HPDE6-E6E7 (cell line): Measurements from ENCODE around the gene MED15.
"Not testable (repeated sequence)": the region's sequence is repeated elsewhere in the genome, so short reads cannot be mapped to it uniquely, and the experiment has no call there.

Experiments used
- DNase-seq: peaks from one replicate; pipeline ENCODE4 v3.0.0; 2011; ENCODE audit warnings: missing footprints; ENCODE audit errors: extremely low spot score

MED15 gene

DNA sequence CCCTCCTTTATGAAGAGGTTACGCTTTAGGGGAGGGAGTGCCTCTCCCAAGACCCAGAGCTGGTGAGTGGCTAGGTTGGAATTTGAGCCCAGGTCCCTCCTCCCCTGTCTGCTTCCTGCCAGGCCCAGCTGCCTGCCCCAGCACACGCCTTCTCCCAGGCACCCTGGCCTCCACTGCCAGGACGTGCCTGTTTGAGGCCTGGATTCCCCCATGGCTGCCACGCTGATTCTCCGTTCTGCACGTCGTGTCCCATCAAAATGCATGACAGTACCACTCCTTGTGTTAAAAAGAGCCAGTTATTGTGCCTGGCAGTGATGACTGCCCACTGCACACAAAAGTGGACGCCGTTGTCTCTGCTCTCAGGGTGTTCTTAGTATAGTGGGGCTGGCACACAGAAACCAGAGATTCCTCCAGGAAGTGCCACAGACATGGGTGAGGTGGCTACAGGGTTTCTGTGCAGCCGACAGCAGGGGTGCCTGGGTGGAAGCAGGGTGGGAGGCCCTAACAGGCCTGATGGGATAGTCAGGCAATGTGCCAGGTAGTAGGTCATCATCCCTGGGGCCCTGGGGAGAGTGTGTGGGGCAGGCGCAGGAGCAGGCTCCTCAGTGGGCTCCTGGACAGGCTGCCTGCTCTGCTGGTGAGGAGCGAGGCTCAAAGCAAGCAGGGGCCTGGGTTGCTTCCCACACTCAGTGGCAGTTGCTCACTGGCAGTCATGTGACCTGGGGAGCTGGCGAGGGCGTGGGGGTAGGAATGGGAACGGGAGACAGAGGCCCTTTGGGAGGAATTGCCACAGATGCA, 24.2 kb downstream of the MED15 start:
- peak; percentile 94 for DNase-seq

DNA sequence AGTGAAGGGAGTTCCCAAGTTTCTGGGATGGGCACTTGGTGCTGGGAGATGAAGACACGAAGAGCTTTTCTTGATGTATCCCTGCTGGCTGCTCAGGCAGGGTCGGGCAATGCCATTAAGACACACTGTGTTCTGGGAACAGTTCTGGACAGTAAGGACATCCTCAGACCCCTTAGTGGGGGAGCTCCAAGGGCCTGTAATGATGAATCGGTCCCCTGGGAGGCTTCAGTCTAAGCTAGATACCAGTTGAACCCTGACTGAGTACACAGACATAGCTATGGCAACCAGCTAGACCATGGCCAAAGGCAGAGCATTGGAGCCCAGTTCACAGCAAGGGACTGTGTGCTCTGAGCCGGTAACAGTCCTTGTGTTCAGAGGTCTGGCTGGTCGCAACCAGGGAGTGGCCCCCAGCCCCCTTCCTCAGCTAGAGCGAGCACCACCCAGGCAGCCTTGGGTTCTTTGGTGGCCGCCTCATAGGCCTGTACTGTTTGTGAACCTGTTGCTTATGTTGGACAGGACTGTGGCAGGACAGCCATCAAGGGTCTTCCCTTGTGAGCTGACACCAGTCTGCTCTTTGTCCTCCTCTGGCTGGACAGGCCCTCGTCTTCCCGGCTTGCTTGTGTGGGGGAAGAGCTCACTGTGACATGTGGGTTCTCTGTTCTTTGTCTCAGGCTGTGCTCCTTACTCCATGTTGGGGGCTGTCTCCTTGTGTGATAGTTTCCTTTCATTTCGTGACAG, 25.0 kb downstream of the MED15 start:
- DNase-seq: no peak

DNA sequence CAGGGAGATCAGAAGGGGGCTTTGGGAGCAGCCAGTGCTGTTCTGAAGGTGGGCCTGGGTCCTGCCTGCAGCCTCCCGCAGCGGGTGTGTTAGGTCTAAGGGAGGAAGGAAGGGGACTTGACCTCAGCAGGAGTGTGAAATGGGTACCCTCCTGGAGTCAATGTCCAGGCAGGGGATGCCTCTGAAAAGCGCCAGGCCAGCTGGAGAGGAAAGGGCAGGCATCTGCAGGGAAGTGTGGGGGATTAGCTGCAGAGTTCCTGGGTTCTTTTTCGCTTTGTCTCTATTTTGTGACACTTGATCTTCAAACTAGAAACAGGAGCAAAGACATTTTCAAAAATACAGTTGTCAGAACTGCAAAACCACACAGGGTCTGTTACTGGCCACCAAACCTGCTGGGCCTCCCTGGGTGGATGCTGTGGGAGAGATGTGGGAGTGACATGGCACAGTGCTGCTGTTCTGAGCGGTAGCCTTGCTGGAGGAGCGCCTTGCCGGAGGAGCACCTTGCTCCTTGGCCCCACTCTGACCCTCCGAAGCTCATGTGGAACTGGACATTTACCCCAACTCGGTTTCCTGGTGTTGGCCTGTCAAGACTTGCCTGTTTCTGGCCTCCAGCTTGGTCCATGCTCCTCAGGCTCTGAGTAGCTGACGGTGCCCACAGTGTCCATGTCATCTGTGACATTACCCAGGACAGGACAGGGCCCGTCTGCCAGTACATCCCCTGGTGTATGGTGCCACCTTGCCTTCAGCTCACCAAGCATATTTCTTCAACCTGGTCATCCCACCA, 25.9 kb downstream of the MED15 start:
- no peak for DNase-seq

DNA sequence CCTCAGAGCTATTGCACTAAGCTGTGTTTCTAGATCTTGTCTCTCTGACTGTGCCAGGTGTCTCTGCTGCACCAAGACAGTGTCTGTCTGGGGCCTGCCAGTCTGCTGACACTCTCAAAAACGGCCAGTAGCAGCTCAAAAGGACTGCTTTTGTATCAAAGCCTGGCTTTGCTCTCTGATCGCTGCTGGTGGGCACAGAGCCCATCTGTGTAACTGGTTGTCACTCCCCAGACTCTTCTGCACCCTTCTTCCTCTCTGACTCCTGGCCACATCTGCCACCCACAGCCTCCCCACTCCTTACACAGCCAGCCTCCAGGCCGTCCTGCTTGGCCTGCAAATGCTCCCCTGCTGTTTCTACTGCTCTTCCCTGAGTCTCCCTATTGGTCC, 26.5 kb downstream of the MED15 start:
- DNase-seq: no peak

DNA sequence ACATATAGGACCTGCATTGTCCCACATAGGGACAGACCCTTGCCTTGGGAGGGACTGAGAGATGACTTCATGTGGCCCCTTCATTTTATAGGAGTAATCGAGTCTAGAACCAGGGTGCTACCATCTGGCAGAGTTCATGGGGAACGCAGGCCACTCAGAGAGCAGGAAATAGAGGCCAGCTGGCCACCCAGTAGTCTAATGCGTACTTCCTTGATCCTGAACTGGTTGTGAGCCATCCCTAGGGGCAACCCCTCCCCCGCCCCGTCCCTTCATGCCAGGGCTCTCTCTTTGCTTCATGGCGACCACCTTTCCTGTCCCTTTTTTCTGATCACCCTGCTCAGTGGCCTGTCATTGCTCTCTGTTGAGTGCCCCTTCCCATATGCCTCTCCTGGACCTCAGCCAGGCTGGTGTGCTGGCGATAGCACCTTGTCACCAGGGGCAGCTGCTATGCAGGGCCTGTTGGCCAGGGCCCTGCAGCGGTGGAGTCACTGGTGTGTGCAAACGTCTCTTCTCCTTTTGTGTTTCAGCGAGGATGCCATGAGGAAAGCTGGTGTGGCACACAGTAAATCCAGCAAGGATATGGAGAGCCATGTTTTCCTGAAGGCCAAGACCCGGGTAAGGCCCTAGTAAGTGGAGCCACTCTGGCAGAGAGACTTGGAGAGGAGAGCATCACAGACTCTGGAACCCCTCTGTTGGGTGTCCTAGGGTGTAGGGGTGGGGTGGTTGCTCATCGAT, 29.3 kb downstream of the MED15 start:
- DNase-seq: no peak

DNA sequence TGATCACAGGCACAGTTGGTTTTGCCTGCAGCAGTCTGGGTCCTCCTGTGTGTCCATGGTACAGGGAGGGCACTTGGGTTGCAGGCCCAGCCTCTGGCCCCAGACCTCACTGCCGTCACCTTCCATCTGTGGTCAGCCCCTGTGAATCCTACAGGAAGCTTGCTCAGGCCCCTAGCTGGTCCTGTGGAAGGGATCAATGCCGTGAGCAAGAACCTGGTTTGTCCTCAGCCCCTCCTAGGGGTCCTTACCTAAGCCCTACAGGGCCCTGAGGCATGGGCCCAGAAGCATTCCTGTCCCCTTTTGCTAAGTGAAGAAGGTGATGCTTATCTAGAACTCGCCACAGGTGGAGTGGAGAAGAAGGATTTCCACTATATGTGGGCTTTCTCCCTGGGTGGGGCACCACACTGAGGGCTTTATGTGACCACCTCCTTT, 29.9 kb downstream of the MED15 start:
- DNase-seq: no peak

DNA sequence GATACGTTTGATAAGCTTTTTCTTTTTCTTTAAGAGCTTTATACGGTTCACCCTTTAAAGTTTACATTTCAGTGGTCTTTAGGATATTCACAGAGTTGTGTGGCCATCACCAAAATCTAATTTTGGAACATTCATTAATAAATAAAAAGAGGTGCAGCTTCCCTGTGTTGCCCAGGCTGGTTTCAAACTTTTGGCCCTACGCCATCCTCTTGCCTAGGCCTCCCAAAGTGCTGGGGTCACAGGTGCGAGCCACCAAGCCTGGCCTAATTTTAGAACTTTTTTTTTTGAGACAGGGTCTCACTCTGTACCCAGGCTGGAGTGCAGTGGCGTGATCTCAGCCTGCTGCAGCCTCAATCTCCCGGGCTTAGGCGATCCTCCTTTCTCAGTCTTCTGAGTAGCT, 30.6 kb downstream of the MED15 start:
- DNase-seq: no peak

DNA sequence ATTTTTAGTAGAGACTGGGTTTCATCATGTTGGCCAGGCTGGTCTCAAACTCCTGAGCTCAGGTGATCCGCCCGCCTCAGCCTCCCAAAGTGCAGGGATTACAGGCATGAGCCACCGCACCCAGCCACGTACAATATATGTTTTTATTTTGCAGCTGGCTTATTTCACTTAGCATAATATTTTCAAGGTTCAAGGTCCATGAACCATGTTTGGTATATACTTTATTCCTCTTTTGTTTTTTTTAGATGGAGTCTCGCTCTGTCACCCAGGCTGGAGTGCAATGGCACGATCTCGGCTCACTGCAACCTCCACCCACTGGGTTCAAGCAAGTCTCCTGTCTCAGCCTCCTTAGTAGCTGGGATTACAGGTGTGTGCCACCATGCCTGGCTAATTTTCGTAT, 31.5 kb downstream of the MED15 start:
- not testable (repeated sequence) for DNase-seq

DNA sequence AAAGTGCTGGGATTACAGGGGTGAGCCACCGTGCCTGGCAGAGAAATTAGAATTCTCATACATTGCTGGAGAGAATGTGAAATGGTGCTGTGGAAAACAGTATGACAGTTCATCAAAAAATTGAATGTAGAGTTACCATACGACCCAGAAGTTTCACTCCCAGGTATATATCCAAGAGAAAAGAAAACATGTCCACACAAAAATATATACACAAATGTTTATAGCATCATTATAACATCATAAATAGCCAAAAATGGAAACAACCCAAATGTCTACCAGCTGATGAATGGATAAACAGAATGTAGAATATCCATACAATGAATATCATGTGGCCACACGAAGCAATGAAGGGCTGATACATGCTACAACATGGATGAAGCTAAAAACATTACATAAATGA, 34.6 kb downstream of the MED15 start:
- no peak for DNase-seq

DNA sequence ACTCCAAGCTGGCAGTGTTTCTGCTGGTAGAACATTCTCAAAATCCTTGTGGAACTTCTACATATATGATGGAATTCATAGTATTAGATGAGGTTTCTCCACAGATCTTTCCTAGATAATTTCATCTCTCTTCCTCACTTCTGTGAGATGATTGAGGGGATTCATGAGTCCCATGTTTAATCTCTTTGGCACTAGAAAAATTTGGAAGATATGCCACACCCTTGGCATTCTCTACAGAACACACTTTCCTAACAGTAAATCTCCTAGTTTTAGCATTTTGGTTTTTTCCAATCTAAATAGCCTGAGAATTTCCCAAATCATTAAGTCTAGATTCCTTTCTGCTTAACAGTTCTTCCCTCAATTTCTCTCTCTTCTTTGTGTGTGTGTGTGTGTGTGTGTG, 35.3 kb downstream of the MED15 start:
- no peak for DNase-seq

DNA sequence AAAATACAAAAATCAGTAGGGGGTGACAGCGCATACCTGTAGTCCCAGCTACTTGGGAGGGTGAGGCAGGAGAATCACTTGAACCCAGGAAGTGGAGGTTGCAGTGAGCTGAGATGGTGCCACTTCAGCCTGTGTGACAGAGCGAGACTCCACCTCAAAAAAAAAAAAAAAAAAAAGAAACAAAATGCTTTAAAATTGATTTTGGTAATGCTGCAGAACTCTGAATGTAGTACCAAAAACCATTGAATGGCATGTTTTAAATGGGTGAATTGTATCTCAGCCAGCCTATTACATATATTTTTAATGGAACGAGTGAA, 37.9 kb downstream of the MED15 start:
- not testable (repeated sequence) for DNase-seq

DNA sequence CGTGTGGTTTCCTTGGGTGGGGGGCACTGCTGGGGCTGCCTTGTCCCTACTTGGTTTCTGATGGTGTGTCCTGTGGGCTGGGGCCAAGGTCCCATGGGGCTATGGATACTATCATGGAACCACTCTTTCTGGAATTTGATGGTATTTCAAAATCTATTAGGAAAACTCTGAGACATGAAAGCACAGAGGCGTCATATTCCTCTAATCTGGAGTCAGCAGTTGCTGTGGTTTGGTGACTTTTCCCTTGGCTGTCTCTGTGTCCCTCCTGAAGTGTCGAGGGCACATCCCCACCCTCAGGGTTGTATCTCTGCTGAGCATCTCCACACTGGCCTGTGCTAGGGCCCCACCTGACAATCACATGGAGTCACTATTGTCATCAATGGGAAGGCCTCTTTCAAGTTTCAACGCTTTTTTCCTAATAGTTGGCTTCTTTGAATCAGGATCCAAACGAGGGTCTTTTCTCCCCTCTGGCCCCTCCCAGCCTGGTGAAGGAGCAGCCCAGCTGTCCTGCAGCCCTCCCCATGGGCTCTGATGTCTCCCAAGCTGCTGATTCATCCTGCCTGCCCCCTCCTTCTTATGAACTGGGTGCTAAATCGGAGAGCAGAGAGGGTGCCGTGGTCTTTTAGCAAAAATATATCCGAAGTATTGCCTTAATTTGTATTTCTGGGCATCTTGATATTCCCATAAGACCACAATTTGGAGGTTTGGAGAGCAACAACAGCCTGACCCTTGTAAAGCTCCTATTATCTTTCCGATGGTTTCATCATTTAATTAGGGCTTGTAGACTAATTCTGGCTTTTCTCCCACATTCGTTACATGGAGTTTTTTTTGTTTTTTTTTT, 38.5 kb downstream of the MED15 start:
- no peak for DNase-seq

DNA sequence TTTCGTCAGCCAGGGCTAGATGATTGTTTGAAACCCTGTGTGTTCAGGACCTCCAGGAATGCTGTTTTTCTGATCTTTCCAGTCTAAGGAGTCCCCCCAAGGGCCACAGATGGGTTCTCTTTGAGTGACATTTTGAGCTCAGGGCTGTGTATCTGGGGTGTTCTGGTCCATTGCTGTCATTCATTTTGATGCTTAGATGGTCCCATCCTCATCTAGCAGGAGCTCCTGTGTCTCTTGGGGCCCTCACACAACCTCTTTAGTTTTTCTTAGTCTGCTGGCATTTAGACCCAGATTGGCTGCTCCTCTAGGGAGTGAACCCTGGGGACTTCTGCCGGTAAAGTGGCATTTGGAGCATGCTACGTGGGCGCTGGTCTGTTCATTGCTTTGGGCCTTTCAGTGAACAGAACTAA, 39.1 kb downstream of the MED15 start:
- DNase-seq: no peak

DNA sequence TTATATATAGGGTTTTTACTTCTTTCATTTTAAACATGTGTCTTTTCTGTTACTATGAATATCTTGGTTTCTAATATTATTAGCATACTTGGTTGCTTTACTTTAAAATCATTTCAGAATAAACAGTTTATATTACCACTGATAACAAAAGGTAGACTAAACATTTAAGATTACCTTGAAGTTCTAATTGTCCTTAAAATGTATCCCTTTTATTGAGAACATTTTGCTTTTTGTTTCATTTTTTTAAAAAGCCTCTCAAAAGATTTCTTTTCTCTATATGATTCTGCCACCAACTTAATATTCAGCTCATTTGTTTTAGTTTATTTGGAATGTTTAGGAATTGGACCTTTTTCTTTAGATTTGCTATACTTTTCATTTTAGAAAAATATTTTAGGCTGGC, 39.6 kb downstream of the MED15 start:
- no peak for DNase-seq

DNA sequence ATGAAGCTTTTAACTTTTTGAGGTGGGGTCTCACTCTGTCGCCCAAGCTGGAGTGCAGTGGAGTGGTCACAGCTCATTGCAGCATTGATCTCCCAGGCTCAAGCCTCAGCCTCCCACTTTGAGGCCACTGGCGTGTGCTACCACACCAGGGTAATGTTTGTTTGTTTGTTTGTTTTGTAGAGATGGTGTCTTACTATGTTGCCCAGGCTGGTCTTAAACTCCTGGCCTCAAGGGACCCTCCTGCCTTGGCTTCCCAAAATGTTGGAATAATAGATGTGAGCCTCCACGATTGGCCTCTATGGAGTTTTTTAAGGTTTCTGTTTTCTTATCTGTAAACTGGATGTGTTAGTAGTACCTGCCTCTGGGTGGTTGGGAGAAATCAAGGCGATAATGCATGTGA, 41.4 kb downstream of the MED15 start:
- no peak for DNase-seq

DNA sequence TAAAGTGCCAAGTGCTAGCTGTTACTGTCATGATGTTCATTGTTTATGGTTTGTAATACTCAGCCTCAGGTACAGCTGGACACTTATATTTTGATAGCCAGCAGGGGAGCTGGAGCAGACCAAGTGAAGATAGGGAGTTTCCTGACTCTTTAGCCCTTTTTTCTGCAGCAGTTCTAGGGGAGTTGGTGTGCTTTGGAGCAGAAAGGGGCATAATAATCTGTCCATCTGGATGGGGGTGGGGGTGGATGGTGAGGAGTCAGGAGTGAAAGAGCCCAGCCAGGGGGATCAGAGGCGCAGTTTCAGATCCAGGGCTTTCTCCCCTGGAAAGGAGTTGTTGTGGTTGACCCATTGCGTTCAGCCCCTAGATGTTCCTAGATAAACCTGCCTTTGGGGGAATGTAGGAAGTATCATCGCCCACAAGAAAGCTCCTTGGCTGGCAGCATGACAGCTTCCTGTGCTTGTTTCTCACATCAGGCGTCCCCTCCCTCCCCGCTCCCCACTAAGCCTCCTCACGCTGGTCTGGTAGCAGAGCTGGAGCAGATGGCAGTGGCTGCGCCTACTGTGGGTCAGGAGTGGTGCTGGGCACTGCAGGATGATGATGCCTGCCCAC, 41.9 kb downstream of the MED15 start:
- no peak for DNase-seq

DNA sequence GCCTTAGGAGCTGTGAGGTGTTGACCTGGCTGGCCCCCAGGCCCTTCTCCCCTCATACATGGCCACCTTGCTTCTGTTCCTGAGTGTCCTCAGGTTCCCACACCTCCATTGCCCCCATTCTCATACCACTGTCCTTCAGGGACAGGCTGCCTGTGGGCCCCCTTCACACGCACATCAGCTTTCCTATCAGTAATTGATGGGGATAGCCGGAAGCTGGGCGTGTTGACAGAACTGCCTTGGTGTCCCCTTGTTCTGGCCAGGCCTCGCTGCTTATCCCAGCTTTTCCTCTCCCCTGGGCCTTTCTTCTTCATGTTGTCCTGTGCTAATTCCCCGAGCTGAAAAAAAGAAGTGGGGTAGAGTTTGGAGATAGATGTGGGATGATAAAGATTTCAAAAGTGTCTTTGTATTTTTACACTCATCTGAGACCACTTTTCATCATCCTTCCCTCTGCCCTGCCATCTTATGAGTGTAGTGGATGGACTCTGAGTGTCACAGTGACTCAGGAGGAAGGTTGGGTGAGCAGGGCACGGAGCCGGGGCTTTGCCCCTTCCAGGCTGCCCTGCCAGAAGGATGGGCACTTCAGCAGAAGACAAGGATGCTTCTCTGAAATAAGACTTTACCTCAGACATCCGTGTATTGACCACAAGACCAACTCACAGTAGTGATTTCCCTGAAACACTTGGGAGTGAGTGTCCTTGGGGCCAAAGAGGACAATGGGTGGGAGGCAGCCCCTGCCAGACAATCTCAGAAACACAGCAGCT, 42.8 kb downstream of the MED15 start:
- no peak for DNase-seq

DNA sequence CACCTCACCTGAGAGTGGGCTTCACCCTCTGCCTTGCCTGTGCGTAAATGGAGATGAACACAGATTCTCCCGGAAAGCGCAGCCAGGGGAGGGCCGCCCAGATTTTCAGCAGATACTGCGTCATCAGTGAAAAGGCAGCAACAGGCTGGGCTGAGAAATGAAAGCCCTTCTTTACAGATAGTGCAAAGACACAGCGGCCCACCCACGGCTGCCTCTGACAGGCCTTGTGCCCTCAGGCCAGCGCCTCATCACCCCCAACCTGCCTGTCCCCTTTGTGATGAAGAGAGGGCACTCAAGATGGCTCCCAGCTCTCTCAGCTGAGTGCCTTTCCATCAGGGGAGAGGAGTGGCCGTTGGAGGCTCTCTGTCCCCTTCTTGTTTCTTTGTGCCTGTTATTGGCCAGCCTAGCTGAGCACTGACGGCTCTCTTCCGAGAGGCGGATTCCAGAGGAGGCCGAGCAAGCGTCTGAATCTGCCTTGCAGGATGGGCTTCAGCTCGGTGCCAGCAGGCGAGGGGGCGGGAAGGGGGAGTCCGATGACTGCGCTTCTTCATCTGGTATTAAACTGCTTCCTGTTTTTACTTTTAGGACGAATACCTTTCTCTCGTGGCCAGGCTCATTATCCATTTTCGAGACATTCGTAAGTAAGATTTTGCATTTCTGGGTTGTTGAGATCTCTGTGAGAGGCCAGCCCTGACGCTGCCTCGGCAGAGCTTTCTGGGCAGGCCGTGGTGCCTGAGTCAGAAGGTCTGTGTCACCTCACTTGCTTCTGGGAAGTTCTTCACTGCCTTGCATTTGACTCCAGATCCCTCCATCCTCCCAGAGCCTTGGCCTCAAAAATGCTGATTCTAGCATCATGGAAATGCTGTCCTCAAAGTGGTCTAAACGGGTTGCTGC, 43.7 kb downstream of the MED15 start:
- no peak for DNase-seq
